Right atrium auricular region (tissue), 2 donors: ENCODE measurements around the gene MYZAP. TPM values are rescaled to one million over a fixed set of nuclear protein-coding genes. Genes with fewer than 3 reads are reported as not detected.
A peak's percentile ranks its signal among the peaks of the same experiment; 100 is the strongest.

Source experiments
- DNase-seq: peaks from one replicate; pipeline ENCODE4 v3.0.0-alpha.2; 2019; ENCODE audit warnings: low spot score
- H3K27ac ChIP-seq, 2 donors: fragments of 200-600 bp; sonication (generic); 1 replicate in 1 of 2; 2 replicates in 1 of 2; pipeline ENCODE4 v1.5.1; 2016 to 2019
- H3K27me3 ChIP-seq, 2 donors: fragments of 200-600 bp; sonication (generic); one replicate each; pipeline versions ENCODE4 v1.5.1 to v1.6.0; 2017 to 2019
- H3K36me3 ChIP-seq: fragments of 200-600 bp; sonication (generic); one replicate; pipeline ENCODE4 v1.5.1; 2016
- H3K4me1 ChIP-seq, 2 donors: fragments of 200-600 bp; sonication (generic); one replicate each; pipeline versions ENCODE4 v1.5.1 to v1.6.0; 2017 to 2019
- H3K4me3 ChIP-seq, 2 donors: fragments of 200-600 bp; sonication (generic); 1 replicate in 1 of 2; 2 replicates in 1 of 2; pipeline ENCODE4 v1.5.1; 2017 to 2019; ENCODE audit warnings: mild to moderate bottlenecking in 1 of 2, moderate library complexity in 1 of 2
- H3K9me3 ChIP-seq, 2 donors: fragments of 200-600 bp; sonication (generic); one replicate each; pipeline ENCODE4 v1.5.1; 2019
- total RNA-seq, 2 donors: library from RNA; depleted of rRNA; stranded (reverse); fragments of >200 nt; gene quantifications; one replicate each; pipeline ENCODE4 v1.1.0, GENCODE V29; 2016
- TF ChIP-seq, protein P1 (sequence below), 2 donors: fragments of 200-600 bp; sonication (generic); IDR thresholded peaks; one replicate each; pipeline ENCODE4 v1.5.1; 2019; ENCODE audit warnings: antibody characterized with exemption in 2 of 2

MYZAP gene
- total RNA-seq, 2 donors from 2014 or later = 305 to 491 TPM

DNA sequence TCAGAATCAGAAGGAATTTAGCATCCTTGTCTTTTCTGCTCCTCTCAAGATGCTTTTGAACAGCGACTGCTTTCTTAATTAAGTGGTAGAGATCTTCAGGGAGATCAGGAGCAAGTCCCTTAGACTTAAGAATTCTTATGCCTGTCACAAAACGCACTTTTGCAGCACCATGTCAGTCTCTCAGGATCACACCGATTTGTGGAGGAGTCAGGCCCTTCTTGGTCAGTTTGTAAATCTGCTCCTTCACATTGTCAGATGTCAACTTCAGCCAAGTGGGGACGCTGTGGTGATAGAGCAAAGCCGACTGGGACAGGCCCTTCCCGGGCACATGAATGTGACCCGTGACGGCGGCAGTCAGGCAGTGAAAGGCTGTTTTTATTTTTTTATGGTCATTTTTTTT lies 35.7 kb upstream of the MYZAP start:
- no peaks in the 10 kb centered on the region for H3K27me3 ChIP-seq
- H3K36me3 ChIP-seq = no peaks in the 10 kb centered on the region
- H3K9me3 ChIP-seq = no peaks in the 10 kb centered on the region
- no peak for DNase-seq
- H3K27ac ChIP-seq = no peak overlapping the region
- TF ChIP-seq, protein P1, sequence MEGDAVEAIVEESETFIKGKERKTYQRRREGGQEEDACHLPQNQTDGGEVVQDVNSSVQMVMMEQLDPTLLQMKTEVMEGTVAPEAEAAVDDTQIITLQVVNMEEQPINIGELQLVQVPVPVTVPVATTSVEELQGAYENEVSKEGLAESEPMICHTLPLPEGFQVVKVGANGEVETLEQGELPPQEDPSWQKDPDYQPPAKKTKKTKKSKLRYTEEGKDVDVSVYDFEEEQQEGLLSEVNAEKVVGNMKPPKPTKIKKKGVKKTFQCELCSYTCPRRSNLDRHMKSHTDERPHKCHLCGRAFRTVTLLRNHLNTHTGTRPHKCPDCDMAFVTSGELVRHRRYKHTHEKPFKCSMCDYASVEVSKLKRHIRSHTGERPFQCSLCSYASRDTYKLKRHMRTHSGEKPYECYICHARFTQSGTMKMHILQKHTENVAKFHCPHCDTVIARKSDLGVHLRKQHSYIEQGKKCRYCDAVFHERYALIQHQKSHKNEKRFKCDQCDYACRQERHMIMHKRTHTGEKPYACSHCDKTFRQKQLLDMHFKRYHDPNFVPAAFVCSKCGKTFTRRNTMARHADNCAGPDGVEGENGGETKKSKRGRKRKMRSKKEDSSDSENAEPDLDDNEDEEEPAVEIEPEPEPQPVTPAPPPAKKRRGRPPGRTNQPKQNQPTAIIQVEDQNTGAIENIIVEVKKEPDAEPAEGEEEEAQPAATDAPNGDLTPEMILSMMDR (IDR thresholded peaks at IDR 0.05) = no peak
- H3K4me3 ChIP-seq = no peak overlapping the region
- H3K4me1 ChIP-seq = peaks cover 0 to 58% of the 10 kb centered on the region in 2 donors

DNA sequence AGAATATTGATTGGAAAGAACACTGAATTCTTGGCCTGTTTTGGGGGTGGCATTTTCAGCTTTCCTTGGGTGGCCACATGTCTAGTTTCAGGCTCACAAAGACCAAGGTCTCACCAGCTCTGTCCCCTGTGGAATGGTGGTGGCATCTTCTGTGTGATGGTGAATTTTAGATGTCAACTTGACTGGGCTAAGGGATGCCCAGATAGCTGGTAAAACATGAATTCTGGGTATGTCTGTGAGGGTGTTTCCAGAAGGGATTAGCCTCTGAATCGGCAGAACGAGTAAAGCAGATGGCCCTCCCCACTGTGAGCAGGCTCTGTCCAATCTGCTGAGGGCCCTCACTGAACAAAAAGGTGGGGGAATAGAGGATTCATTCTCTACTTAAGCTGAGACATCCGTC lies 34.4 kb upstream of the MYZAP start:
- Histone ChIP-seq H3K27me3 (no peaks in the 10 kb centered on the region), H3K4me3 (no peak overlapping the region), H3K4me1 (peaks cover 0 to 51% of the 10 kb centered on the region in 2 donors), H3K27ac (no peak overlapping the region), H3K9me3 (no peaks in the 10 kb centered on the region), H3K36me3 (no peaks in the 10 kb centered on the region)
- TF ChIP-seq, protein P1 (IDR thresholded peaks at IDR 0.05) = no peak
- no peak for DNase-seq

DNA sequence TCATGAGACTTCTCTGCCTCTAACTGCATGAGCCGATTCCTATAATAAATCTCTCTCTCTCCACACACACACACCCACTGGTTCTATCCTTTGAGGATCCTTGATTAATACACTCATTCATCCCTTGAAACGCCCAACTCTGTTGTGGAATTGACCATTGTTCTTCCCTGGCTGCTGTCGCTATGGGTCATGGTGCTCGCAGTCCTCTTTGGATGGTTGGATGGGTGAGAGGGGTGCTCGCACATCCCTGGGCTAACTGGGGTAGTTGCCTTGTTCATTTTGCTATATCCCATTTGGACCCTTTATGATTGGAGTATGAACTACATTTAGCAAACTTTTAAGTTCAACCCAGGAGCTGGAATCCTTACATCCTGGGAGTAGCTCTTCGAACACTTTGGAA lies 33.9 kb upstream of the MYZAP start:
- Histone ChIP-seq H3K4me3 (no peak overlapping the region), H3K36me3 (no peaks in the 10 kb centered on the region), H3K27ac (no peak overlapping the region), H3K27me3 (no peaks in the 10 kb centered on the region), H3K4me1 (peaks cover 0 to 45% of the 10 kb centered on the region in 2 donors), H3K9me3 (no peaks in the 10 kb centered on the region)
- TF ChIP-seq, protein P1 (IDR thresholded peaks at IDR 0.05) = no peak
- no peak for DNase-seq

DNA sequence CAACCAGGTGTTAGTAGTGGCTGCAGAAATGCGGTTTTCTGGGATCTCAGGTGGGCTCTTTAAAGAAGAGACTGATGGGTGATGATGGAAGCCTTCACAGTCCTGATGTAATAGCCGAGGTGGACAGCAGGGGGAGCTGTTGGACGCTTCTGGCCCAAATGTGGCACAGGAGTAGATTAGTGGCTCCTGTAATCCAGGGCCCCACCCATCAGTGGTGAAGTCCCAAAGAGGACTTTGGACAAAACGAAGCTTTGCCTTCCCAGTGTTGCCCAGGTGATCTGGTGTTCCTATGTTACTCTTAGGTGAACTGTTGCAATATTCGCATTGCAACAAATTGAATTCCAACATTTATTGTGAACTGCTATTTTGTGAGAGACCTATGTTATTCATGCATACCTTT lies 31.8 kb upstream of the MYZAP start:
- Histone ChIP-seq H3K4me3 (no peak overlapping the region), H3K4me1 (peaks cover 0 to 25% of the 10 kb centered on the region in 2 donors), H3K36me3 (no peaks in the 10 kb centered on the region), H3K27ac (no peak overlapping the region), H3K27me3 (no peaks in the 10 kb centered on the region), H3K9me3 (no peaks in the 10 kb centered on the region)
- DNase-seq = peak; percentile 81
- TF ChIP-seq, protein P1 (IDR thresholded peaks at IDR 0.05) = peak; percentile 80 to 92

DNA sequence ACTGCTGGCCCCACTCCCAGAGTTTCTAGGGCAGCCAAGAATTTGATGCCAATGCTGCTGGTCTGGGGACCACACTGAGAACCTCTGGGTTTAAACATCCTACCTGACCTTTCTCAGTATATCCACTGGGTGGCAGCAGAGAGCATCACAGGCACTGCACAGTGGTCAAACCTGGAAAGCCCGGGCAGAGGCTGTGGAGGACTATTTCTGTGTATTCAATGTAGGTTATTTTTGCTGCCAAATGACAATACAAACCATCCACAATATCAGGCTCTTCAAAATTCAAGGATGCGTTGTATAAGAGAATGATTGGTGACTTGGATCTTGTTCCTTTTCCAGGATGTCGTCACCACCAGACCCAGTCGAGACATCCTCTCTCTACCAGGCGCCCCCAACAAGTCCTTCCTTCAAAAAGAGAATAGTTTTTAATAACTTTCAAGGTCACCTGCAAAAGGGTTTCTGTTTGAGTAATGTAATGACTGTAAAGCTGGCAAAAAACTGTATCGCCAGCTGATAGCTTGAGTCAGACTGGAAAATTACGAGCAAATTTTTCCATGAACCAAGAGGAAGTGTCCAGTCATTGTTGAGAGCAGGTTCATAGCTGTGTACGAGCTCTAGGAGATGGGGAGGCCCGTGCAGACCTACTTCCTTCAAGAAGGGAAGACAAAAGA lies 30.5 kb upstream of the MYZAP start:
- Histone ChIP-seq H3K36me3 (no peaks in the 10 kb centered on the region), H3K27me3 (no peaks in the 10 kb centered on the region), H3K4me3 (no peak overlapping the region), H3K27ac (peak overlapping the region; percentile 66 to 75), H3K9me3 (no peaks in the 10 kb centered on the region), H3K4me1 (peaks cover 0 to 25% of the 10 kb centered on the region in 2 donors)
- peak; percentile 82 for DNase-seq
- TF ChIP-seq, protein P1 (IDR thresholded peaks at IDR 0.05) = peak; percentile 88 to 96
